Measurements from ENCODE around the gene ITGA1. TPM values are rescaled to one million over a fixed set of nuclear protein-coding genes. Genes with fewer than 3 reads are reported as not detected.

The ITGA1 gene
- total RNA-seq, 5 donors from 2014 or later (not counting 1 experiment from before 2014, with no cell fraction given) = 2.9 to 13.0 (median 6.8) TPM

DNA sequence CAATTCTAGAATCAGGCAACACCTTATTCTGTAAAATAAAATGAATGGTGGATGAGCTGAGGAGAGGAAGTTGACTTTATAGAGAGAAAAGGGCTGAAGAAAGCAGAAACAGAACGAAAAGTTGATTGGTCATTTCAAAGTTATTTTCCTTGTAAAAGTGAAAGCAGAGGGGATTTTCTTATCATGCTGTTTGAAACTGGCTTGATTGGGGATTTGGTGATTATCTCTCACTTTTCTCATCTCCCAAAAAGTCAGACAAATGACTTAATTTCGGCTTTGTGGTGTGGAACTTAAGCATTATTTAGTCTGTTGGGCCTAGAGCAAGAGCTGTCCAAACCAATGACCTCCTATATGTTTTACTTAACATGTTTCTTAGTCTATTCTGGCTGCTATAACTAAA, 141.0 kb downstream of the ITGA1 start:
- ChIA-PET POLR2A (no interaction called here), CTCF (no interaction called here)
- DNase-seq (no peak), ATAC-seq (replicated peaks in 1 of 4) (no peak)
- Mint-ChIP-seq H3K9me3 (no peaks in the 10 kb centered on the region), H3K27ac (no peak overlapping the region), H3K4me1 (no peaks in the 10 kb centered on the region), H3K27me3 (peaks cover 7% of the 10 kb centered on the region in 2 donors), H3K4me3 (no peak overlapping the region), H3K36me3 (peaks cover 7% of the 10 kb centered on the region)
- H3K4me1 ChIP-seq (ENCODE audit: control insufficient read depth in 1 of 2, extremely low read depth in 1 of 2, insufficient read depth in 2 of 2, low read length in 2 of 2) = no peaks in the 10 kb centered on the region
- no peaks in the 10 kb centered on the region for H3K36me3 ChIP-seq (ENCODE audit: control insufficient read depth in 2 of 2, extremely low read depth in 1 of 2, insufficient read depth in 1 of 2, low read length in 1 of 2)
- no peaks in the 10 kb centered on the region for H3K9me3 ChIP-seq
- no peak overlapping the region for H3K27ac ChIP-seq (ENCODE audit: low read length)
- no peaks in the 10 kb centered on the region for H3K27me3 ChIP-seq (replicated peaks in 1 of 2; ENCODE audit: control insufficient read depth in 2 of 2, extremely low read depth in 1 of 2, insufficient read depth in 2 of 2, low read length in 1 of 2)
- H3K4me3 ChIP-seq (ENCODE audit: control insufficient read depth in 1 of 2, extremely low read depth in 1 of 2, low read length in 1 of 2) = no peak overlapping the region
- WGBS (ENCODE audit: insufficient coverage) = no CpG with 5 or more reads among the region's 2 CpGs

DNA sequence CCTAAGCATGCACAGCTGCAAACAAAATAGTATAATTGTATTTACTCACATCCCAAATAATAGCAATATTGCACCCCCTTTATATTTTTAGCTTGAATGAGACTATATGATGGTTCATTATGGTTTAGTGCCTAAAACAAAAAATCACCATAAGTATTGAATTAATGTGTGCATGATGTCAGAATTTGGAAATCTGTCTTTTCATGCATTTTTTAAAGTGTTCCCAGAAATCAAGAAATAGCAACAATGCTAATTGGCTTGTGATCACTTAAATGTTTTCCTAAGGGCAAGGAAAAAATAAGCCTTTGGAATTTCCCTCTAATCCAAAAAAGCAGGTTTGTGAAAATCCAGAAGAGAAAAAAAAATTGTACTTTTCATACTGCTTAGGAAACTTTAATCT, 150.5 kb downstream of the ITGA1 start:
- no peak overlapping the region for H3K4me3 ChIP-seq (ENCODE audit: control insufficient read depth in 1 of 2, extremely low read depth in 1 of 2, low read length in 1 of 2)
- Mint-ChIP-seq H3K4me3 (no peak overlapping the region), H3K9me3 (no peaks in the 10 kb centered on the region), H3K27ac (no peak overlapping the region), H3K4me1 (no peaks in the 10 kb centered on the region), H3K27me3 (no peaks in the 10 kb centered on the region), H3K36me3 (no peaks in the 10 kb centered on the region)
- no peaks in the 10 kb centered on the region for H3K4me1 ChIP-seq (ENCODE audit: control insufficient read depth in 1 of 2, extremely low read depth in 1 of 2, insufficient read depth in 2 of 2, low read length in 2 of 2)
- H3K36me3 ChIP-seq (ENCODE audit: control insufficient read depth in 2 of 2, extremely low read depth in 1 of 2, insufficient read depth in 1 of 2, low read length in 1 of 2) = no peaks in the 10 kb centered on the region
- POLR2A ChIA-PET = no interaction called here
- ATAC-seq (replicated peaks in 1 of 4) = no peak
- no peak for DNase-seq
- no peak overlapping the region for H3K27ac ChIP-seq (ENCODE audit: low read length)
- CTCF ChIA-PET = interaction anchor here (0.5 to 1.3 kb wide), 2 partner anchors 11 to 42 kb away, joined by 3 read pairs; no protein-coding TSS in a partner anchor
- H3K9me3 ChIP-seq = no peaks in the 10 kb centered on the region
- no peaks in the 10 kb centered on the region for H3K27me3 ChIP-seq (replicated peaks in 1 of 2; ENCODE audit: control insufficient read depth in 2 of 2, extremely low read depth in 1 of 2, insufficient read depth in 2 of 2, low read length in 1 of 2)

DNA sequence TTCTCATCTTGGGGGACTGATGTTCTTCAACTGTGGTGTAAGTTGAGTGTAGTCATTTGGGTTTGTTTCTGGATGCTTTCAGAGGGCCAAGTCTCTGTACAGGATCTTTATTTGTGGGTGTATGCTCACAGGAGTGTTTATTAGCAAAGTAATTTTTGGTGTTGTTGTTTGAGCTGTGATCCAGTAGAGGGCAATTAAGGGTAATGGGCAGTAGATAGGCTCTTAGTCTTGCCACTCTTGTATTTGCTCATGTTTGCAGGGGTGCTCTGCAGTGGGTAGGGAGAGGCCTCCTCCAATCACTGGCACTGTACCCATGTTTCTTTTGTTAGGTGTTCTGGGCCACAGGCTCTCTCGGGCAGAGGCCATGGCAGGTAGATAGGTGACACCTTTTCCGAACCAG, 155.6 kb downstream of the ITGA1 start:
- Histone ChIP-seq H3K27me3 (replicated peaks in 1 of 2; ENCODE audit: control insufficient read depth in 2 of 2, extremely low read depth in 1 of 2, insufficient read depth in 2 of 2, low read length in 1 of 2) (peaks cover 0 to 9% of the 10 kb centered on the region in 2 experiments), H3K9me3 (no peaks in the 10 kb centered on the region), H3K4me3 (ENCODE audit: control insufficient read depth in 1 of 2, extremely low read depth in 1 of 2, low read length in 1 of 2) (no peak overlapping the region), H3K4me1 (ENCODE audit: control insufficient read depth in 1 of 2, extremely low read depth in 1 of 2, insufficient read depth in 2 of 2, low read length in 2 of 2) (no peaks in the 10 kb centered on the region), H3K27ac (ENCODE audit: low read length) (no peak overlapping the region), H3K36me3 (ENCODE audit: control insufficient read depth in 2 of 2, extremely low read depth in 1 of 2, insufficient read depth in 1 of 2, low read length in 1 of 2) (no peaks in the 10 kb centered on the region)
- Mint-ChIP-seq H3K36me3 (no peaks in the 10 kb centered on the region), H3K4me1 (peaks cover 12 to 17% (median 15%) of the 10 kb centered on the region in 3 donors), H3K27me3 (no peaks in the 10 kb centered on the region), H3K9me3 (no peaks in the 10 kb centered on the region), H3K27ac (no peak overlapping the region), H3K4me3 (no peak overlapping the region)
- WGBS (ENCODE audit: insufficient coverage) = 100% methylated on average over 2 of the region's 2 CpGs
- CTCF ChIA-PET = interaction anchor here in 1 of 2 donors (0.6 to 1.0 kb wide), 2 partner anchors 28 to 1241 kb away, joined by 3 read pairs; no protein-coding TSS in a partner anchor
- ATAC-seq (replicated peaks in 1 of 4) (no peak), DNase-seq (no peak)
- POLR2A ChIA-PET = no interaction called here

DNA sequence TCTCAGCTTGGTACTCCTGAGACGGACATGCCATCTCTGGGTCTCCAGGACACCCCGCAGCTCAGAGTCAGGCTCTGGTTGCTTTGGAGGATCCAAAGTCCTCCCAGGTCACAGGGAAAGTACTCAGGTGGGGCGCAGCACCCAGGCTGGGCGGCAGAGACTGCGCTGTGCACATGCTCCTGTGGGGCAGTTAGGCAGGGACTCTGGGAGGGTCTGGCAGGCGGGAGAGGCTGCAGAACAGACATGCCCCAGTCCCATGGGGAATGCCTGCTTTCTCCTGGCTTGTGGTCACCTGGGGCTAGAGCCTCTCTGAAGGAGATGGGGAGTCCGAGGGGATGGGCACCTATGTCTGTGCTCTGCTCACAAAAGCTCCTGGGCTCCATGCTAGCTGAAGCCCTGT, 156.1 kb downstream of the ITGA1 start:
- ChIA-PET CTCF (interaction anchor here in 1 of 2 donors (2.0 kb wide), 1 partner anchor 153 kb away, joined by 11 read pairs; no protein-coding TSS in a partner anchor), POLR2A (interaction anchor here in 1 of 2 donors (0.5 kb wide), 1 partner anchor 1278 kb away, joined by 3 read pairs; no protein-coding TSS in a partner anchor)
- H3K4me3 Mint-ChIP-seq = no peak overlapping the region
- no peaks in the 10 kb centered on the region for H3K36me3 ChIP-seq (ENCODE audit: control insufficient read depth in 2 of 2, extremely low read depth in 1 of 2, insufficient read depth in 1 of 2, low read length in 1 of 2)
- H3K4me3 ChIP-seq (ENCODE audit: control insufficient read depth in 1 of 2, extremely low read depth in 1 of 2, low read length in 1 of 2) = no peak overlapping the region
- no peaks in the 10 kb centered on the region for H3K9me3 Mint-ChIP-seq
- DNase-seq (no peak), ATAC-seq (replicated peaks in 1 of 4) (no peak)
- no peak overlapping the region for H3K27ac Mint-ChIP-seq
- H3K27me3 Mint-ChIP-seq = no peaks in the 10 kb centered on the region
- H3K27ac ChIP-seq (ENCODE audit: low read length) = no peak overlapping the region
- 93% methylated on average over 6 of the region's 7 CpGs for WGBS (ENCODE audit: insufficient coverage)
- no peaks in the 10 kb centered on the region for H3K36me3 Mint-ChIP-seq
- no peaks in the 10 kb centered on the region for H3K9me3 ChIP-seq
- H3K27me3 ChIP-seq (replicated peaks in 1 of 2; ENCODE audit: control insufficient read depth in 2 of 2, extremely low read depth in 1 of 2, insufficient read depth in 2 of 2, low read length in 1 of 2) = peaks cover 0 to 9% of the 10 kb centered on the region in 2 experiments
- H3K4me1 ChIP-seq (ENCODE audit: control insufficient read depth in 1 of 2, extremely low read depth in 1 of 2, insufficient read depth in 2 of 2, low read length in 2 of 2) = no peaks in the 10 kb centered on the region
- H3K4me1 Mint-ChIP-seq = peaks cover 17 to 21% (median 19%) of the 10 kb centered on the region in 3 donors

DNA sequence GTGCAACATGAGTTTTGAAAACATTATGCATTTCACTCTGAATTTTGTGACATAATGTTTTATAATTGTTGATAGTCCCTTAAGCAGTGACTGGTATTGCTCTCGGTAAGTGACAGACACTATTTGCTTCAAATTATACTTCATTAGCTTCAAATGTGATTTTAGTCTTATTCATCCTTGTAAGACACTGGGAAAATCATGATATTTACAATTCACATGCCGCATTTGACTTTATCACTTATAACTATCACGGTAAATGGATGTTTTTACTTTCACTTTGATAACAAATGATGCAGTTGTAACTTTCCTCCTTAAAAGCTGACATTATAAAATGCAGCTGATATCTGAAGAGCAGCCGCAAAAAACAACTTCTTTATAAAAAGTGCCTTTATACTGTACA, 157.3 kb downstream of the ITGA1 start:
- Histone ChIP-seq H3K27me3 (replicated peaks in 1 of 2; ENCODE audit: control insufficient read depth in 2 of 2, extremely low read depth in 1 of 2, insufficient read depth in 2 of 2, low read length in 1 of 2) (peaks cover 0 to 9% of the 10 kb centered on the region in 2 experiments), H3K4me1 (ENCODE audit: control insufficient read depth in 1 of 2, extremely low read depth in 1 of 2, insufficient read depth in 2 of 2, low read length in 2 of 2) (no peaks in the 10 kb centered on the region), H3K36me3 (ENCODE audit: control insufficient read depth in 2 of 2, extremely low read depth in 1 of 2, insufficient read depth in 1 of 2, low read length in 1 of 2) (no peaks in the 10 kb centered on the region), H3K4me3 (ENCODE audit: control insufficient read depth in 1 of 2, extremely low read depth in 1 of 2, low read length in 1 of 2) (peak overlapping the region in 1 of 2 donors; percentile 33), H3K9me3 (no peaks in the 10 kb centered on the region), H3K27ac (ENCODE audit: low read length) (no peak overlapping the region)
- ATAC-seq (replicated peaks in 1 of 4) = no peak
- Mint-ChIP-seq H3K4me3 (peak overlapping the region; percentile 59 to 69 (median 65)), H3K36me3 (no peaks in the 10 kb centered on the region), H3K27ac (peak overlapping the region; percentile 13 to 56), H3K9me3 (no peaks in the 10 kb centered on the region), H3K4me1 (peaks cover 20 to 22% (median 21%) of the 10 kb centered on the region in 3 donors), H3K27me3 (no peaks in the 10 kb centered on the region)
- peak in 1 of 35 experiments; percentile 6 for DNase-seq
- CTCF ChIA-PET = interaction anchor here (1.0 to 2.0 kb wide), 4 partner anchors 14 to 153 kb away, joined by 3 to 11 read pairs (median 4); no protein-coding TSS in a partner anchor
- WGBS (ENCODE audit: insufficient coverage) = no CpG with 5 or more reads among the region's 4 CpGs
- POLR2A ChIA-PET = interaction anchor here (0.6 to 0.7 kb wide), 2 partner anchors 153 to 671 kb away, joined by 3 read pairs; no protein-coding TSS in a partner anchor

DNA sequence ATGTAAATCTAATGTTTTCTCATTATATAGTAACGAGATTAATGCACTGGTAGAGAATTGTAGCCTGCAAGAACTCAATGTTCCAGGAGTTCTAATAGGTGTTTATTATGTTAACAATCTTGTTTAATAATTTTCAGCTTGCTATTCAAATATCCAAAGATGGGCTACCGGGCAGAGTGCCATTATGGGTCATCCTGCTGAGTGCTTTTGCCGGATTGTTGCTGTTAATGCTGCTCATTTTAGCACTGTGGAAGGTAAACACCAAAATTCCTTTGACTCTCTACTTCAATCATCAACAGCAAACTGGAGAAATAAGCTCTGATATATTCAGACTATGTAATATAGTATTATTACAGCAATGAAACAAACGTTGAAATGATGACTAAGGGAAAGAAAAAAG, 159.5 kb downstream of the ITGA1 start:
- no peak overlapping the region for H3K27ac Mint-ChIP-seq
- peaks cover 20 to 22% (median 21%) of the 10 kb centered on the region in 3 donors for H3K4me1 Mint-ChIP-seq
- H3K9me3 Mint-ChIP-seq = no peaks in the 10 kb centered on the region
- WGBS (ENCODE audit: insufficient coverage) = no CpG with 5 or more reads among the region's 4 CpGs
- no peaks in the 10 kb centered on the region for H3K36me3 Mint-ChIP-seq
- Histone ChIP-seq H3K36me3 (ENCODE audit: control insufficient read depth in 2 of 2, extremely low read depth in 1 of 2, insufficient read depth in 1 of 2, low read length in 1 of 2) (no peaks in the 10 kb centered on the region), H3K4me3 (ENCODE audit: control insufficient read depth in 1 of 2, extremely low read depth in 1 of 2, low read length in 1 of 2) (no peak overlapping the region), H3K9me3 (no peaks in the 10 kb centered on the region), H3K27ac (ENCODE audit: low read length) (no peak overlapping the region), H3K27me3 (replicated peaks in 1 of 2; ENCODE audit: control insufficient read depth in 2 of 2, extremely low read depth in 1 of 2, insufficient read depth in 2 of 2, low read length in 1 of 2) (peaks cover 0 to 9% of the 10 kb centered on the region in 2 experiments), H3K4me1 (ENCODE audit: control insufficient read depth in 1 of 2, extremely low read depth in 1 of 2, insufficient read depth in 2 of 2, low read length in 2 of 2) (no peaks in the 10 kb centered on the region)
- DNase-seq (no peak), ATAC-seq (replicated peaks in 1 of 4) (no peak)
- H3K4me3 Mint-ChIP-seq = no peak overlapping the region
- ChIA-PET POLR2A (no interaction called here), CTCF (interaction anchor here (0.6 to 6.4 kb wide), 8 partner anchors 132 to 347 kb away, joined by 3 to 125 read pairs (median 8); partner anchors contain the start of gene MOCS2 (in 1 of the 2))
- no peaks in the 10 kb centered on the region for H3K27me3 Mint-ChIP-seq

Measured in T-cell (primary cell).